ENCODE data around the gene KITLG. TPM values are rescaled to one million over a fixed set of nuclear protein-coding genes. Genes with fewer than 3 reads are reported as not detected.
A peak's percentile ranks its signal among the peaks of the same experiment; 100 is the strongest.

The KITLG gene
- total and polyA plus RNA-seq, 4 donors: 0.39 to 3.0 (median 0.86) TPM

DNA sequence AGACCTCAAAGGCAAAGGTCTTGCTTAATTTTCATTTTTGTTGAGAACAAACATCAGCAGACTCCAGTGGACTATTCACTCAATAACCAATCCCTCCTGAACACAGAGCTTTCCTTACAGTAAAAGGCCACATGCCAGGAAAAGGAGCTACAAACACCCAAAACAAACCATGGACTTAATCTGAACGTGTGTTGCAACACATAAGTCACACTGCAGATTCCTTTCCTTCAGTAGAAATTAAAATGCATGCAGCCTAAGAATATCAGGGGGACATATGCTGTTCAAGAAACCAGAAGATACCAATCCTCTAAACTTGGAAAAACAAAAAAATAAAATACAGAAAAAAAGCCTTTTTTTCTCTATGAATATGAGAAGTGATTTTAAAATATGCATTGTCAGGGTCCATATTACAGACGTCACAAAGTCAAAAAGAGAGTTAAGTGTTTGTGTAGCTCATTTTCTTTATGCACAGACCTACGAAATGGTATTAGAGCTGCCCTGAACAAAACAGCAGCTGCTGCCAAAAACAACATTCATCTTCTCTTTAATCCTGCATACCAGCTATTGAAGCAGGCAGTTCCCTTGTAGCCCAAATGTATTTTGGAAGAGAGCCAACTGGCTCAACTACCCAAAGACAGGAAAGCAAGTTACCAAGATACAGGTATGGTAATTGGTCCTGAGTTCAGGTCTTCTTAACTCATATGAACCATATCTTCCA is 26.2 kb downstream of the KITLG start:
- no peak for TF ChIP-seq JUND (IDR thresholded peaks at IDR 0.05)
- no peak for TF ChIP-seq TAF1 (conservative IDR thresholded peaks at IDR 0.05)
- TF ChIP-seq NR2F2 (IDR thresholded peaks at IDR 0.05): peak; percentile 63
- TF ChIP-seq SP1 (IDR thresholded peaks at IDR 0.05): no peak
- no peak for TF ChIP-seq HNF4G (IDR thresholded peaks at IDR 0.05)
- TF ChIP-seq FOXA1 (IDR thresholded peaks at IDR 0.05): no peak
- TF ChIP-seq, protein P1, sequence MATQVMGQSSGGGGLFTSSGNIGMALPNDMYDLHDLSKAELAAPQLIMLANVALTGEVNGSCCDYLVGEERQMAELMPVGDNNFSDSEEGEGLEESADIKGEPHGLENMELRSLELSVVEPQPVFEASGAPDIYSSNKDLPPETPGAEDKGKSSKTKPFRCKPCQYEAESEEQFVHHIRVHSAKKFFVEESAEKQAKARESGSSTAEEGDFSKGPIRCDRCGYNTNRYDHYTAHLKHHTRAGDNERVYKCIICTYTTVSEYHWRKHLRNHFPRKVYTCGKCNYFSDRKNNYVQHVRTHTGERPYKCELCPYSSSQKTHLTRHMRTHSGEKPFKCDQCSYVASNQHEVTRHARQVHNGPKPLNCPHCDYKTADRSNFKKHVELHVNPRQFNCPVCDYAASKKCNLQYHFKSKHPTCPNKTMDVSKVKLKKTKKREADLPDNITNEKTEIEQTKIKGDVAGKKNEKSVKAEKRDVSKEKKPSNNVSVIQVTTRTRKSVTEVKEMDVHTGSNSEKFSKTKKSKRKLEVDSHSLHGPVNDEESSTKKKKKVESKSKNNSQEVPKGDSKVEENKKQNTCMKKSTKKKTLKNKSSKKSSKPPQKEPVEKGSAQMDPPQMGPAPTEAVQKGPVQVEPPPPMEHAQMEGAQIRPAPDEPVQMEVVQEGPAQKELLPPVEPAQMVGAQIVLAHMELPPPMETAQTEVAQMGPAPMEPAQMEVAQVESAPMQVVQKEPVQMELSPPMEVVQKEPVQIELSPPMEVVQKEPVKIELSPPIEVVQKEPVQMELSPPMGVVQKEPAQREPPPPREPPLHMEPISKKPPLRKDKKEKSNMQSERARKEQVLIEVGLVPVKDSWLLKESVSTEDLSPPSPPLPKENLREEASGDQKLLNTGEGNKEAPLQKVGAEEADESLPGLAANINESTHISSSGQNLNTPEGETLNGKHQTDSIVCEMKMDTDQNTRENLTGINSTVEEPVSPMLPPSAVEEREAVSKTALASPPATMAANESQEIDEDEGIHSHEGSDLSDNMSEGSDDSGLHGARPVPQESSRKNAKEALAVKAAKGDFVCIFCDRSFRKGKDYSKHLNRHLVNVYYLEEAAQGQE (IDR thresholded peaks at IDR 0.05): no peak
- peak in 1 of 2 donors; percentile 5 for TF ChIP-seq RAD21 (IDR thresholded peaks at IDR 0.05)
- TF ChIP-seq HNF4A (conservative IDR thresholded peaks at IDR 0.05): no peak
- no peak for TF ChIP-seq EGR1 (IDR thresholded peaks at IDR 0.05; ENCODE audit: low read depth in 2 of 2)
- TF ChIP-seq, protein P2, sequence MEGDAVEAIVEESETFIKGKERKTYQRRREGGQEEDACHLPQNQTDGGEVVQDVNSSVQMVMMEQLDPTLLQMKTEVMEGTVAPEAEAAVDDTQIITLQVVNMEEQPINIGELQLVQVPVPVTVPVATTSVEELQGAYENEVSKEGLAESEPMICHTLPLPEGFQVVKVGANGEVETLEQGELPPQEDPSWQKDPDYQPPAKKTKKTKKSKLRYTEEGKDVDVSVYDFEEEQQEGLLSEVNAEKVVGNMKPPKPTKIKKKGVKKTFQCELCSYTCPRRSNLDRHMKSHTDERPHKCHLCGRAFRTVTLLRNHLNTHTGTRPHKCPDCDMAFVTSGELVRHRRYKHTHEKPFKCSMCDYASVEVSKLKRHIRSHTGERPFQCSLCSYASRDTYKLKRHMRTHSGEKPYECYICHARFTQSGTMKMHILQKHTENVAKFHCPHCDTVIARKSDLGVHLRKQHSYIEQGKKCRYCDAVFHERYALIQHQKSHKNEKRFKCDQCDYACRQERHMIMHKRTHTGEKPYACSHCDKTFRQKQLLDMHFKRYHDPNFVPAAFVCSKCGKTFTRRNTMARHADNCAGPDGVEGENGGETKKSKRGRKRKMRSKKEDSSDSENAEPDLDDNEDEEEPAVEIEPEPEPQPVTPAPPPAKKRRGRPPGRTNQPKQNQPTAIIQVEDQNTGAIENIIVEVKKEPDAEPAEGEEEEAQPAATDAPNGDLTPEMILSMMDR (IDR thresholded peaks at IDR 0.05; ENCODE audit: low read depth, low read length, missing input control): no peak
- TF ChIP-seq FOXA2 (IDR thresholded peaks at IDR 0.05): no peak
- TF ChIP-seq, protein P3, sequence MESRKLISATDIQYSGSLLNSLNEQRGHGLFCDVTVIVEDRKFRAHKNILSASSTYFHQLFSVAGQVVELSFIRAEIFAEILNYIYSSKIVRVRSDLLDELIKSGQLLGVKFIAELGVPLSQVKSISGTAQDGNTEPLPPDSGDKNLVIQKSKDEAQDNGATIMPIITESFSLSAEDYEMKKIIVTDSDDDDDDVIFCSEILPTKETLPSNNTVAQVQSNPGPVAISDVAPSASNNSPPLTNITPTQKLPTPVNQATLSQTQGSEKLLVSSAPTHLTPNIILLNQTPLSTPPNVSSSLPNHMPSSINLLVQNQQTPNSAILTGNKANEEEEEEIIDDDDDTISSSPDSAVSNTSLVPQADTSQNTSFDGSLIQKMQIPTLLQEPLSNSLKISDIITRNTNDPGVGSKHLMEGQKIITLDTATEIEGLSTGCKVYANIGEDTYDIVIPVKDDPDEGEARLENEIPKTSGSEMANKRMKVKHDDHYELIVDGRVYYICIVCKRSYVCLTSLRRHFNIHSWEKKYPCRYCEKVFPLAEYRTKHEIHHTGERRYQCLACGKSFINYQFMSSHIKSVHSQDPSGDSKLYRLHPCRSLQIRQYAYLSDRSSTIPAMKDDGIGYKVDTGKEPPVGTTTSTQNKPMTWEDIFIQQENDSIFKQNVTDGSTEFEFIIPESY (IDR thresholded peaks at IDR 0.05): no peak
- no peak for TF ChIP-seq GABPA (IDR thresholded peaks at IDR 0.05 in 1 of 2, conservative IDR thresholded peaks at IDR 0.05 in 1 of 2)
- TF ChIP-seq, protein P4, sequence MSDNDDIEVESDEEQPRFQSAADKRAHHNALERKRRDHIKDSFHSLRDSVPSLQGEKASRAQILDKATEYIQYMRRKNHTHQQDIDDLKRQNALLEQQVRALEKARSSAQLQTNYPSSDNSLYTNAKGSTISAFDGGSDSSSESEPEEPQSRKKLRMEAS (IDR thresholded peaks at IDR 0.05): no peak
- peak; percentile 16 for TF ChIP-seq RXRA (IDR thresholded peaks at IDR 0.05)
- TF ChIP-seq YY1 (IDR thresholded peaks at IDR 0.05): no peak
- TF ChIP-seq, protein P5, sequence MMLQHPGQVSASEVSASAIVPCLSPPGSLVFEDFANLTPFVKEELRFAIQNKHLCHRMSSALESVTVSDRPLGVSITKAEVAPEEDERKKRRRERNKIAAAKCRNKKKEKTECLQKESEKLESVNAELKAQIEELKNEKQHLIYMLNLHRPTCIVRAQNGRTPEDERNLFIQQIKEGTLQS (IDR thresholded peaks at IDR 0.05): no peak
- Histone ChIP-seq H3K27ac (ENCODE audit: low read depth in 1 of 2, low read length in 2 of 2) (no peak overlapping the region), H3K4me3 (ENCODE audit: low read depth in 1 of 3, low read length in 3 of 3) (no peak overlapping the region), H3K27me3 (ENCODE audit: control insufficient read depth in 4 of 4, insufficient read depth in 4 of 4, low read length in 3 of 4) (no peaks in the 10 kb centered on the region), H3K36me3 (ENCODE audit: control insufficient read depth in 4 of 4, insufficient read depth in 3 of 4, low read depth in 1 of 4, low read length in 3 of 4) (no peaks in the 10 kb centered on the region), H3K9ac (ENCODE audit: low read depth in 1 of 2, low read length in 2 of 2) (no peak overlapping the region), H3K9me3 (ENCODE audit: control insufficient read depth in 4 of 4, low read length in 3 of 4) (no peaks in the 10 kb centered on the region), H3K4me1 (ENCODE audit: control insufficient read depth in 4 of 4, insufficient read depth in 4 of 4, low read length in 3 of 4) (peaks cover 0 to 4% (median under 1%) of the 10 kb centered on the region in 4 donors)
- DNase-seq (ENCODE audit: low spot score): no peak
- 23% methylated on average over 3 of the region's 3 CpGs for WGBS
